NAMALWA (cell line): ENCODE results near the gene CST6.

Experiments used
- DNase-seq: peaks from one replicate; pipeline ENCODE4 v3.0.0-alpha.2; 2015; ENCODE audit warnings: low spot score

Gene CST6

GRCh38 chr11:66047541-66048365 lies 35.9 kb downstream of the CST6 start:
- no peak for DNase-seq

DNA sequence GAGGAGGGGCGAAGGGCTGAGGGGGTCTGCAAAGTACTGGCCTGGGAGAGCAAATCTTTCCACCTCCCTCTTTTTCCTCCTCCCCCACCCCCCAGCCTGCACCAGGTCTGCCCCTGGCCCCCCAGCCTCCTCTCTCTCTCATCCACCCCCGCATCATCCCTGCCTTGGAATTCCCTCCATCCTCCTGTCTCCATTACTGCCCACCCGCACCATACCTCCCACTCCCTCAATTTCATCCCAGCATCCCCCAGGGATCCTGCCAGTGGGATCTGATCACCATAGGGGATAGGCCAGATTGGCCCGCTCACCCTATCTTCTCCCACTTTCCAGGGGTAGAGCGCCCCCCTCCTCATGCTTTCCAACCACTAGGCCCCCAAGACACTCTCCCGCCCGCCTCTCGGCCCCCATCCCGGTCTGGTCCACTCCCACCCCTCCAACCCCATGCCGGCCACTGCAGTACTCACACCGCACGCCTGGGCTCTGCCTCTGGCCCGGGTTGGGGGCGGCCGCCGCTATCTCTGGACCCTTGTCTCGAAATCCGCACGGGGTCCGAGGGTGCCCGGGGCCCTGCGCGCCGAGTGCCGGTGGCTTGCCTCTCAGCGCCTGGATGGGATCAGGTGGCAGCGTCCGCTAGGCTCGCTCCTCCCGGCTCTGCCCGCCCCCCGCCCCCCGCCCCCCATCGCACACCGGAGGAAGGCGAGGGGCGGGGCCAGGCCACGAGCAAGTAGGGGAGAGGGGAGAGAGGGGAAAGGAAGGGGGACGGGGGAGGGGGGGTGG lies 36.9 kb downstream of the CST6 start, which contains the start of gene GAL3ST3:
TSS of gene GAL3ST3 (minus strand) at position 615 of the 777 bp plus-strand sequence. CDS start 3,746 bp downstream, outside the sequence.
- DNase-seq, result no peak

GRCh38 chr11:66050581-66051231 lies 38.9 kb downstream of the CST6 start:
- no peak for DNase-seq

- no peak for DNase-seq
These were observed 39.6 kb downstream of the CST6 start for GRCh38 chr11:66051371-66051765.

DNA sequence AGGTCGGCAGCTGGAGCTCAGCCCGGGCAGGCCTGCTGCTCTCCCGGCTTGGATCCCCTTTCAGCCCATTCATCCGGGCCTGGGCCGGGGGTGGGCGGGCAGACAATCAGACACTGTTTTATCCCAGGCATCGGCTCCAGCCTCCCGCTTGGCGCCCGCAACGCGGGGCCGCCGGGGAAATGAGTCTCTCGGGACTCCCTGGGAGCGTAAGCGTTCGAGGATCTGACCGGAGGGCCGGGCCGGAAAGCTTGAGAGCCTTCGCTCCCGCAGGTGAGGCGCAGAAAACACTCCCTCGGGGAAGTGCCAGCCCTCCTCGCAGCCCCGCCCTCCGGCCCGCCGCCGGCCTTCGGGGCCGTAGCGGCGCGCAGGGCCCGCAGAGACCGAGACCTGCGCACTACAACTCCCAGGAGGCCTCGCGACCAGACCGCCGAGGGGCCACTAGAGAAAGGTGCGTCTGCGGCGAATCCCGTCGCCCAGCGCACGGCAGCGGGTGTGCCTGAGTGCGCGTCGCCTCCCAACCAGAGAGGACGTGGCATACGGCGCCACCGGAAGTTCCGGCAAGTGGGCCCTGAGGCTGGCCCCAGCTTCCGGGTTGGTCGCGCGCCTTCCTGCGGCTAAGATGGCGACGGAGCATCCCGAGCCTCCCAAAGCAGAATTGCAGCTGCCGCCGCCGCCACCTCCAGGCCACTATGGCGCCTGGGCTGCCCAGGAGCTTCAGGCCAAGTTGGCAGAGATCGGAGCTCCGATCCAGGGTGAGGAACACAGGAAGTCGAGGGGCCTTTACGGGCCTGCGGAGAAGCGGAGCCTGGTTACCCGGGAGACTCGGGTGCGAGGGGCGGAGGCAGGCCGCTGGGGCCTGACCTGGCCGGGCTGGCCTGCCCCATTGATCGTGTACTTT lies 40.2 kb downstream of the CST6 start, which contains the start of gene SF3B2:
TSS of gene SF3B2 (plus strand) at position 599 of the 898 bp plus-strand sequence. CDS start at position 620, 21 bp downstream.
- peak; percentile 98 for DNase-seq

DNA sequence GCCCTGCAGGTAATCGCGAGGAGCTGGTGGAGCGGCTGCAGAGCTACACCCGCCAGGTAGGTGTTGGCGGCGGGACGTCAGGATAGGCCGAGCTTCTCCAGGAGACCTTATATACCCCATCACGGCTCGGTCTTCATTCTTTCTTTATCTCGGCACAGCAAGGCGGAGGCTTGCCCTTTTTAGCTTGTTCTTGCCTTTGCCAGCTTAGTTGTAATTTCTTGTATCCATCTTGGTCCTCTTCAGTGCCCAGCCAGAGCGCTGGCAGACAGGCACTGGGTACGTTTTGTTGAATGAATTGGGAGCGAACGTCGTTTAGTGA lies 40.8 kb downstream of the CST6 start:
- no peak for DNase-seq

GRCh38 chr11:66055021-66055420 lies 43.2 kb downstream of the CST6 start:
- DNase-seq, result no peak

- DNase-seq, result no peak
These were observed 44.7 kb downstream of the CST6 start for GRCh38 chr11:66056501-66056900.

- no peak for DNase-seq
These were observed 48.3 kb downstream of the CST6 start for GRCh38 chr11:66059966-66060680.

GRCh38 chr11:66061268-66061667 lies 49.5 kb downstream of the CST6 start:
- no peak for DNase-seq

GRCh38 chr11:66062408-66062807 lies 50.6 kb downstream of the CST6 start:
- no peak for DNase-seq
